Mesothelial cell of epicardium (in vitro differentiated cells): ENCODE data around the gene TSPAN14. TPM values are rescaled to one million over a fixed set of nuclear protein-coding genes. Genes with fewer than 3 reads are reported as not detected.
"Not testable (repeated sequence)": the region's sequence is repeated elsewhere in the genome, so short reads cannot be mapped to it uniquely, and the experiment has no call there.

Source experiments
- DNase-seq, 2 experiments: peaks; one replicate each; pipeline ENCODE4 v3.0.0; 2021; ENCODE audit warnings: low spot score in 2 of 2; ENCODE audit not compliant: unreplicated experiment in 2 of 2
- H3K27ac Mint-ChIP-seq: 2 replicates; pipeline ENCODE4 v1.8.0; 2021; ENCODE audit warnings: mixed read lengths
- H3K27me3 Mint-ChIP-seq: 2 replicates; pipeline ENCODE4 v1.8.0; 2021; ENCODE audit warnings: low read depth, mixed read lengths
- H3K36me3 Mint-ChIP-seq: 2 replicates; pipeline ENCODE4 v1.8.0; 2021; ENCODE audit warnings: mixed read lengths
- H3K4me1 Mint-ChIP-seq: 2 replicates; pipeline ENCODE4 v1.8.0; 2021; ENCODE audit warnings: mixed read lengths
- H3K4me3 Mint-ChIP-seq: 2 replicates; pipeline ENCODE4 v1.8.0; 2021; ENCODE audit warnings: mild to moderate bottlenecking, moderate library complexity, mixed read lengths
- H3K9me3 Mint-ChIP-seq: 2 replicates; pipeline ENCODE4 v1.8.0; 2021; ENCODE audit warnings: mixed read lengths
- total RNA-seq: library from RNA; stranded (reverse); gene quantifications from 3 replicates; pipeline ENCODE4 v1.2.1, GENCODE V29; 2021
- TF ChIP-seq, protein P1 (sequence below): fragments of 200-600 bp; sonication (generic); IDR thresholded peaks from one replicate; pipeline ENCODE4 v1.5.0; 2021; ENCODE audit warnings: antibody characterized with exemption; ENCODE audit not compliant: unreplicated experiment

TSPAN14 gene
- total RNA-seq, 1 donor from 2014 or later: 113 TPM

- peaks cover 15% of the 10 kb centered on the region for H3K9me3 Mint-ChIP-seq
- H3K27me3 Mint-ChIP-seq: no peaks in the 10 kb centered on the region
- H3K36me3 Mint-ChIP-seq: peaks cover 25% of the 10 kb centered on the region
- H3K27ac Mint-ChIP-seq: no peak overlapping the region
- TF ChIP-seq, protein P1, sequence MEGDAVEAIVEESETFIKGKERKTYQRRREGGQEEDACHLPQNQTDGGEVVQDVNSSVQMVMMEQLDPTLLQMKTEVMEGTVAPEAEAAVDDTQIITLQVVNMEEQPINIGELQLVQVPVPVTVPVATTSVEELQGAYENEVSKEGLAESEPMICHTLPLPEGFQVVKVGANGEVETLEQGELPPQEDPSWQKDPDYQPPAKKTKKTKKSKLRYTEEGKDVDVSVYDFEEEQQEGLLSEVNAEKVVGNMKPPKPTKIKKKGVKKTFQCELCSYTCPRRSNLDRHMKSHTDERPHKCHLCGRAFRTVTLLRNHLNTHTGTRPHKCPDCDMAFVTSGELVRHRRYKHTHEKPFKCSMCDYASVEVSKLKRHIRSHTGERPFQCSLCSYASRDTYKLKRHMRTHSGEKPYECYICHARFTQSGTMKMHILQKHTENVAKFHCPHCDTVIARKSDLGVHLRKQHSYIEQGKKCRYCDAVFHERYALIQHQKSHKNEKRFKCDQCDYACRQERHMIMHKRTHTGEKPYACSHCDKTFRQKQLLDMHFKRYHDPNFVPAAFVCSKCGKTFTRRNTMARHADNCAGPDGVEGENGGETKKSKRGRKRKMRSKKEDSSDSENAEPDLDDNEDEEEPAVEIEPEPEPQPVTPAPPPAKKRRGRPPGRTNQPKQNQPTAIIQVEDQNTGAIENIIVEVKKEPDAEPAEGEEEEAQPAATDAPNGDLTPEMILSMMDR: no peak
- peaks cover 30% of the 10 kb centered on the region for H3K4me1 Mint-ChIP-seq
- no peak for DNase-seq
- no peak overlapping the region for H3K4me3 Mint-ChIP-seq
These were observed 20.8 kb downstream of the TSPAN14 start for GRCh38 chr10:80474941-80475340.

DNA sequence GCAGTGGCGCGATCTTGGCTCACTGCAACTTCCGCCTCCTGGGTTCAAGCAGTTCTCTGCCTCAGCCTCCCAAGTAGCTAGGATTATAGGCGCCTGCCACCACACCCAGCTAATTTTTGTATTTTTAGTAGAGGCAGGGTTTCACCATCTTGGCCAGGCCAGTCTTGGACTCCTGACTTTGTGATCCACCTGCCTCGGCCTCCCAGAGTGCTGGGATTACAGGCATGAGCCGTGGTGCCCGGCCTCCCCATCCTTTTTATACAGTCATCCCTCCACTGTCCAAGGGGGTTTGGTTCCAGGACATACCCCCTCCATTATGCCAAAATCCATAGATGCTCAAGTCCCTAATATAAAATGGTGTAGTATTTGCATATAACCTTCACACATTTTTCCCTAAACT, 21.5 kb downstream of the TSPAN14 start:
- not testable (repeated sequence) for H3K27ac Mint-ChIP-seq, DNase-seq, H3K27me3 Mint-ChIP-seq, H3K4me3 Mint-ChIP-seq
- Mint-ChIP-seq H3K36me3 (peaks cover 25% of the 10 kb centered on the region), H3K9me3 (peaks cover 15% of the 10 kb centered on the region), H3K4me1 (peaks cover 30% of the 10 kb centered on the region)

GRCh38 chr10:80476685-80477084, 22.6 kb downstream of the TSPAN14 start:
- H3K9me3 Mint-ChIP-seq: peaks cover 15% of the 10 kb centered on the region
- DNase-seq: no peak
- H3K36me3 Mint-ChIP-seq: peaks cover 25% of the 10 kb centered on the region
- H3K27me3 Mint-ChIP-seq: no peaks in the 10 kb centered on the region
- TF ChIP-seq, protein P1: no peak
- no peak overlapping the region for H3K4me3 Mint-ChIP-seq
- H3K27ac Mint-ChIP-seq: no peak overlapping the region
- peaks cover 21% of the 10 kb centered on the region for H3K4me1 Mint-ChIP-seq

- Mint-ChIP-seq H3K4me1 (peaks cover 14% of the 10 kb centered on the region), H3K27ac (no peak overlapping the region), H3K36me3 (peaks cover 27% of the 10 kb centered on the region), H3K4me3 (no peak overlapping the region), H3K9me3 (peaks cover 15% of the 10 kb centered on the region), H3K27me3 (no peaks in the 10 kb centered on the region)
- DNase-seq: no peak
- TF ChIP-seq, protein P1: no peak
These were observed 23.7 kb downstream of the TSPAN14 start for GRCh38 chr10:80477813-80478212.

DNA sequence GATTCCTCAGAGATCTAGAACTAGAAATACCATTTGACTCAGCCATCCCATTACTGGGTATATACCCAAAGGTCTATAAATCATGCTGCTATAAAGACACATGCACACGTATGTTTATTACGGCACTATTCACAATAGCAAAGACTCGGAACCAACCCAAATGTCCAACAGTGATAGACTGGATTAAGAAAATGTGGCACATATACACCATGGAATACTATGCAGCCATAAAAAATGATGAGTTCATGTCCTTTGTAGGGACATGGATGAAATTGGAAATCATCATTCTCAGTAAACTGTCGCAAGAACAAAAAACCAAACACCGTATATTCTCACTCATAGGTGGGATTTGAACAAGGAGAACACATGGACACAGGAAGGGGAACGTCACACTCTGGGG, 26.3 kb downstream of the TSPAN14 start:
- not testable (repeated sequence) for H3K27me3 Mint-ChIP-seq, H3K27ac Mint-ChIP-seq, DNase-seq, H3K4me1 Mint-ChIP-seq, H3K4me3 Mint-ChIP-seq
- H3K9me3 Mint-ChIP-seq: peaks cover 15% of the 10 kb centered on the region
- peaks cover 25% of the 10 kb centered on the region for H3K36me3 Mint-ChIP-seq

GRCh38 chr10:80480852-80481251, 26.7 kb downstream of the TSPAN14 start:
- H3K27ac Mint-ChIP-seq: no peak overlapping the region
- TF ChIP-seq, protein P1: no peak
- H3K4me3 Mint-ChIP-seq: no peak overlapping the region
- H3K36me3 Mint-ChIP-seq: peaks cover 23% of the 10 kb centered on the region
- no peak for DNase-seq
- no peaks in the 10 kb centered on the region for H3K27me3 Mint-ChIP-seq
- H3K4me1 Mint-ChIP-seq: peaks cover 8% of the 10 kb centered on the region
- peaks cover 15% of the 10 kb centered on the region for H3K9me3 Mint-ChIP-seq

DNA sequence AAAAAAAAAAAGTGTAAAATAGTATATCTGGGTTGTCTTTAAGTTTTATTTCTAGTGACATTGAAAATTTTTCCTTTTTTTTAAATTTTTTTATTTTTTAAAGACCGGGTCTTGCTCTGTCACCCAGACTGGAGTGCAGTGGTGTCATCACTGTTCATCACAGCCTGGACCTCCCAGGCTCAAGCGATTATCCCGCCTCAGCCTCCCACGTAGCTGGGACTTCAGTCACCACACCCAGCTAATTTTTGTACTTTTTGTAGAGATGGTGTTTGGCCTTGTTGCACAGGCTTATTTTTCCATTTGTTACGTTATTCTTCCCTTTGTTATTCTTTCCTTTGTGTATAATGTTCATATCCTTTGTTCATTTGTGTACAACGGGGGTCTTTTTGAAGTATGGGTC, 30.1 kb downstream of the TSPAN14 start:
- H3K4me1 Mint-ChIP-seq: peaks cover 21% of the 10 kb centered on the region
- H3K27me3 Mint-ChIP-seq: no peaks in the 10 kb centered on the region
- H3K27ac Mint-ChIP-seq: no peak overlapping the region
- H3K4me3 Mint-ChIP-seq: no peak overlapping the region
- no peaks in the 10 kb centered on the region for H3K9me3 Mint-ChIP-seq
- TF ChIP-seq, protein P1: no peak
- no peak for DNase-seq
- peaks cover 5% of the 10 kb centered on the region for H3K36me3 Mint-ChIP-seq
